GF-D8 (cell line): ENCODE measurements around the gene TAS2R16.

ENCODE experiments used
- DNase-seq: peaks from one replicate; lab custom pipeline; 2025; lab: John Stamatoyannopoulos, UW

Gene TAS2R16

DNA sequence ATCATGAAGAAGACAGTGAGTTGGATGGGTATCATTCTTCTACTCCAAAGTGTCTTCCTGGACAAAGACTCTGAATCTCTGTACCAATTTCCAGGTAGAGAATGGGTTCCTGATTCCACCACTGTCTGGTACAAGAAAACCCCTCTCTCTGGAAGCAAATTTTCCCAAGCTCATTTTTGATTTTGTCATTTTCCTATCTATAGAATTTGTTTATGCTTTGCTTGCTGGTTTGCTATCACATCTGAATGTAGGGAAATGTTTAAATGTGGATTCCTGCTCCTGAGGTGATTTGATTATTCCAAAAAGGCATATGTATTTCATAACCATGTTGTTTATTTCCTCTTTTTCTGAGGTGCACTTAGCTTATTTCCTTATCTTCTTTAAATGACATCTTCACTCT is at the start of gene TAS2R16:
TAS2R16 (minus strand) TSS at position 101 of the 400 bp plus-strand sequence; CDS start at position 35, 66 bp downstream.
- DNase-seq = no peak

- DNase-seq = no peak
These were observed 48.1 kb upstream of the TAS2R16 start for GRCh38 chr7:123043642-123044041.

DNA sequence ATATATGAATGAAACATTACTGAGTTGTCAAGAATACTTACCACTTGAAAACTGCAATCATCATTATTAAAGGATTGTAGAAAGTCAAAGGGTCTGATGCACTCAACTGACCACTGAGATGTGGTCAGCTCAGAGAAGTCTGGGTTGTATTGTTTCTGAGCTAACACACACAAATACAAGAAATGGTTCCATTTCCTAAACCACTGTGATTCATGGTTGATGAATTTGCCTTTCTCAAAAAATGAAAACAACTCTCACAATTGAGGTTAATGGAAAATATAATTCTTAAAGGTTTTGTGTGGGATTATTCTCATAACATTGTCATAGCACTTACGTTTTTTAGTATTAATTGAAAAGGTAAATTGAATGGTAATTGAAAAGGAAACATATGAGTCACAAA is 45.6 kb upstream of the TAS2R16 start:
- no peak for DNase-seq

GRCh38 chr7:123039269-123039668 is 43.8 kb upstream of the TAS2R16 start:
- no peak for DNase-seq

DNA sequence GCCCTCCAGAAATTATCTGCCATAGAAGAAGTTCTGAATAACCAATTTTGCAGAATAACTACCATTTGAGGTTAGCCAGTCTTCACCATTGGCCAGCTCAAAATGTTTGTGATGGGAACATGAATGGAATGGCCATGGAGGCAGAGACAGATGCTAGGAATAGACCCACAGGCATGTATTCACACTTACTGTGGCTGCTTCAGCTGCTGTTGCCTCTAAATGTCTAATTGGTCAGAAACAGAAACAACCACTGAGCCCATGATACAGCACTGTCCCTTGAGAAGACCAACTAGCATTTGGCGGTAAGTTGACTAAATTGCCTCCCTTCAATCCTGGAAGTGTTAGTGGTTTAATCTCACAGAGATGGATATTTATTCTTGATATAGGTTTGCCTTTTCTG is 38.6 kb upstream of the TAS2R16 start:
- no peak for DNase-seq

DNA sequence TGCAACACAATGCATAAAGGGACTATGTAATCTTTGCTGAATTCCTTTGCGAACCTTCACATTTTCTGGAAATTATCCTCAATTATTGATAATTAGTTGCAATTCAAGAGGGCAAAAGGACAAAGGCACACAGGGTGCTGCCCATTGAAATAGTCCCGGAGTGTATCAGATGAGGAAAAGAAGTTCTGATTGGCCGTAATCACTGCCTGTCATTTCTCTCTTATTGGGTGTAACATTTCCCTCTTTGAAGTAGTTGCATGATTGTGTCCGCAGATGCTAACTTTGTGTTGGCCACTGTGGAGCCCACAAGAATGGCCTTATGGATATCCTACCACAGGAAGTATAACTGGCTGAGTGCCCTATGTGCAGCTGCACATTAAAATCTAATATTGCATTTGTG is 35.1 kb upstream of the TAS2R16 start:
- DNase-seq = no peak

GRCh38 chr7:123028339-123028738 is 32.8 kb upstream of the TAS2R16 start:
- DNase-seq = no peak

GRCh38 chr7:123026251-123026650 is 30.8 kb upstream of the TAS2R16 start:
- DNase-seq = no peak

DNA sequence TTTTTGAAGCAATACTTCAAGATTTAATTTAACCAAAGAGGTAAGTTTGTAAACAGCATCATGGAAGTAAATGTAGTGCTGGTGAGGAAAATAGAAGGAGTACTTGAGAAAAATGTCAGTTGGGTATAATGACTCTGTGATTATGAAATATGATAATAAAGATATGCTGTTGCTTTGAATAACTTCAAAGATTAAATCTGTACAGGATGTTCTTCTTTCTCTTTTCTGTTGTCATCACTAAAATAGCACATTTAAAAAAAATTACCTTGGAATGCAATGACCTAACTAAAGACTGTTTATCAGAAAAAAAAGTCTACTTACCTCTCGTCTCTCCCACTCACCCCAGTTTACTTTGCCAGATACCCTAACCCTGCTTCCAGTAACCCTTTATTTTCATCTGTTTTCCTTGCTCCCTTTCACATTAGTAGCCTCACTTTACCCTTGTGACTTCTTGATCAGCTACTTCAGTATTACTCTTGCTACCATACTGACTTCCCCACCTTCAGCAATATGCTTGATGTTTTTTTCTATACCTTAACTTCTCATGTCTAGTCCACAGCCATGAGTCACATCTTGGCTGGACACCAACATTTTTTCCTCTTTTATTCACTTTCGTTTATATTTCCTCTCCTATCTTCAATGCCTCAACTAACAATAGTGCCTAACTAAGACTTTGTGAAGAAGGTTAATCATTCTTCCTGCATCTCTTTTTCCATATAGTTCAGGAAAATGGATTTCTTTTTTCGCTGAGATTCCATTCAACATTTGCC is 29.7 kb upstream of the TAS2R16 start:
- DNase-seq = no peak

GRCh38 chr7:123023126-123023525 is 27.6 kb upstream of the TAS2R16 start:
- no peak for DNase-seq

DNA sequence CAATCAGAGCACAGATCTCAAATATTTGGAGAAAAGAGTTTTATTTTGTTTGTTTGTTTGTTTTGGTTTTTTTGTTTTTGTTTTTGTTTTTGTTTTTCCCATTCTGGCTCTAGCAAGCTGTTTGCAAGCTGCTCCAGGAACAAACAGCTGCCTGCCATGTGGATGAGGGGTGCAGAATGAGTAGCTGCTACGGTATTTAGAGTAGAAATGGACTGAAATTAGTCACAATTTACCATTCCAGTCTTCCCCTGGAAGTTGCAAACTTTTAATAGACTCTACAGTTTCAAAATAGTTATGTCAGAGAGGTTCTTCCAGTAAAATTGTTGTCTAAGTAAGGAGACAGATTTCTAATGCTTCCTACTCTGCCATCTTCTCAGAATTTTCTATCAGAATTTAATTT is 27.1 kb upstream of the TAS2R16 start:
- no peak for DNase-seq

DNA sequence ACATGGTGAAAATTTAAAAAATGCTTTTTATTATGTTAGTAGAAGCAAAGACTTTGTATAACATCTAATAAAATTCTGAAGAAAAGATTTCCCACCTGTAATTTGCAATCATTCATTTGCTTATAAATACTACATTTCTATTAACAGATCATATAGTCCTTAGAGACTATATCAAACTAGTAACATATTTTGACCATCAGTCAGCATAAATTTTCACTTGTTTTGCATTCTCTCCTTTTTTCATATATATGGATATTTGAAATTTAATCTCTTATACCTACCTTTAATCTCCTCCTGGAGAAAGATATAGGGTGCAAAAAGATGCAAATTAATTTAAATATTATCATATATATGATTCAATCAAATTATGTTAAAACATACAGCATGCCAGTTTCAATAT is 16.9 kb upstream of the TAS2R16 start:
- no peak for DNase-seq

DNA sequence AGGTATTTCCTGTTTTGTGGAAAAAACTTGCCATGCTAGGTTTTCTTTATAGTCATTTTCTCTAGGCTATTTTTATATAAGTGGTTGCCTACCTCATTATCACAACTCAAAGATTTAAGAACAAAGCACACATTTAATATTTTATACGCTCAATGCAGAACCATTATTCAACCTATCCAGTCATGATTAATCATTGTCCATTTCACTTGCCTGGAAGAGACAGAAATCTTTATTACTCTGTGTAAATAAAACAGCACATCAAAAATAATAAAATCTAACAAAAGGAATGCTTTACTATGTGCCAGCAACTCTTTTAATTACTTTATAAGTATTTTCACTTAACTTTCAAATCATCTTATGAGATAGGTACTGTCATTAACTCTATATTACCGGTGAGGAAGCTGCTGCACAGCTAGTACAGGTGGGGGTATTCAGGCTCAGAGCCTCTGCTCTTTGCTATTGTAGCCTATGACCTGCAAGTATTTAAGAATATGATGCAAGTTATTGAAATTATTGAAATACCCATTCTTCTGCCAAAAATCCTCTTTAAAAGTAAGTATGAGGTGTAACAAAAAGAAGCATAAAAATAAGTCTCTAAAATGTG is 16.4 kb upstream of the TAS2R16 start:
- no peak for DNase-seq

DNA sequence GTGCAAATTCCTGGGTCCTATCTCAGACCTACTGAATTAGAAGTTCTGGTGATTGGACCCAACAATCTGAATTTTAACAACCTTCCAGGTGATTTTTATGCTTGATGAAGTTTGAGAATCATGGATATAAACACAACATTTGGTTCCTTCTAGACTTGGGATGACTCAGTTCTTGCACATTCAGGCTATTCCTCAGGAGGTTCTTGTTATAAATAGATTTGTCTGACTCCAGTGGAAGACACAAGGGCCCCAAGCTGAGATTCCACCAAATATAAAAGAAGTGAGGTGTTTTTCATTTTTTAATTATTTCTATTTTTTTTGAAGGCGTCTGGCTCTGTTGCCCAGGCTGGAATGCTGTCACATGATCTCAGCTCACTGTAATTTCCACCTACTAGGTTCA is 9.4 kb upstream of the TAS2R16 start:
- DNase-seq = no peak

- no peak for DNase-seq
These were observed 8.1 kb upstream of the TAS2R16 start for GRCh38 chr7:123003539-123004126.

- no peak for DNase-seq
These were observed 5.9 kb downstream of the TAS2R16 start for GRCh38 chr7:122989577-122989976.

GRCh38 chr7:122989041-122989440 is 6.5 kb downstream of the TAS2R16 start:
- no peak for DNase-seq

DNA sequence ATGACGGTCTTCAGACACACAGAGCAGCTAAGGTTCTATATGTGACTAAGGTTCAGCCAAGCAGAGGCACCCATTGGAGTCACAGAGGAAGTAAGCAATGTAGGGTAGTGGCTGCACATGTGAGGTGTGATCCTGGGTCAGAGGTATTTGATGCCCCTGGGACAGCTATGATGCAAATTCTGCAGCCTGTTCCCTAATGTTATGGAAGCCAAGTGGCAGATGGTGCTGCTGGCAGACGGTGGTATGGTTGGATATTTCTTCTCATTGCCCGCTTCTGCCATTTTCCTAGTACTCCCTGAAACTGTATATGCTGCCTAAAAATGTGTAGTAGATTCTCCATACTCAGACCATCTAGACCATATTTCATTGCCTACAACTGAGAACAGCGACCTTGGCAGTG is 7.2 kb downstream of the TAS2R16 start:
- no peak for DNase-seq

DNA sequence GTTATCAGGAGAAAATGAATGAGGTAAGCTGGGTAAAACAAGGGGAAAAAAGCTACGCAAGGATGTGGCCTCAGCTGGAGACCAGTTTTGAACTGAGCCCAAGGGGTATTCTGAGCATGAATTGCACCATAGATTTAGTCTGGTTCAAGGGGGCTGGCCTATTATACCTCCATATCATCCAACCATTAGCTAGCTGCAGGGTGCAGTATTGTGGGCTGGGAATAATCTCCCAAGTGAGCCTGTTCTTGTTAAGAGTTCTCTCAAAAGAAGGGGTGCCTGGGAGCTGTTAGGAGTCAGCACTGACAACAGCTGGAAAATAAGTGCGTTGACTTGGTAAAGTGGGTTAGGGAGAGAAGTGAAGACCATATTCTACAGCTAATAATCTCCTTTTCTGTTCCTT is 8.0 kb downstream of the TAS2R16 start:
- DNase-seq = no peak

DNA sequence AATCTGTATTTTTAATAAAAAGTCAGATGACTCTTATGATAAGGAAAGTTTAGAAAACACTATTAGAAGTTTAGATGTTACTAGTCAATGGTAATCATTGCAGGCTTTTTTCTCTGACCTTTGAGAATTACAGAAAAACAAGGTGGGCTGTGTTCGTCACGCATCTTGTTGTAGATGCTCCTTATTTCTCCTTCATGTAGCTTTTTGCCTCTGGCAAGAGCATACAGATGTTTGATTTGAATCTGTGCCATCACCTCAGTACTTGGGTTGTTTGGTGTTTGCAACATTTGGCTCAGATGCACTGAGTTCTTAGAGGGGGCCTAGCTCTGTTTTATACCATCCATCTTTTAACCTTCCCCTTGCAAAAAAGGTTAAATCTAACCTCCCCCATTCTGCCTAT is 11.5 kb downstream of the TAS2R16 start:
- no peak for DNase-seq

- no peak for DNase-seq
These were observed 12.2 kb downstream of the TAS2R16 start for GRCh38 chr7:122983261-122983660.

DNA sequence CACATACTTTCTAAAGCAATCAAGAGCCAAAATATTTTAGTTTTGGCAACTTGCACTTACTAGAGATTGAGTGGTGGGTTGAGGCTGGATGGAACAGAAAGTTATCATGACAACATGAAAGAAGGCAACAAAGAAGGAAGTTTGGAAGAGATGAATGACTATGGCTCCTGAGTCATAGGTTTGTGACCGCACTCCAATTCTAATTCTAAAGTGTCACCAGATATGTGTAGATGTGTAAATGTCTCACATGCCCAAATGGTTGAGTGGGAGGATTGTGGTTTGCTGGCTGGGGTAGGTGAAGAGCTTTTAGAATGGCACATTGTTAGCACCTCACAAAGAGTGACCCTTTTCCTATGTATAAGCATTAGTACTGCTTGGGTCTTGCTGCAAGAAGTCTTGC is 20.2 kb downstream of the TAS2R16 start:
- no peak for DNase-seq

- no peak for DNase-seq
These were observed 21.3 kb downstream of the TAS2R16 start for GRCh38 chr7:122974229-122974628.

- DNase-seq = no peak
These were observed 23.4 kb downstream of the TAS2R16 start for GRCh38 chr7:122972056-122972455.
